HG03039 (cell line): Measurements from ENCODE around the gene CPLX1.
"Not testable (repeated sequence)": the region's sequence is repeated elsewhere in the genome, so short reads cannot be mapped to it uniquely, and the experiment has no call there.

Experiments used
- ATAC-seq: cut with Tn5 transposase; IDR thresholded peaks from one replicate; pipeline ENCODE4 v1.9.1; 2021; ENCODE audit warnings: mild to moderate bottlenecking, moderate library complexity; ENCODE audit not compliant: unreplicated experiment

CPLX1 gene

GRCh38 chr4:780716-781492 is 45.0 kb downstream of the CPLX1 start:
- peak; percentile 4 for ATAC-seq

GRCh38 chr4:780255-780654 is 45.7 kb downstream of the CPLX1 start:
- not testable (repeated sequence) for ATAC-seq

- ATAC-seq: no peak
Measured at GRCh38 chr4:779555-779954, 46.4 kb downstream of the CPLX1 start.

- ATAC-seq: no peak
Measured at GRCh38 chr4:777520-778262, 48.2 kb downstream of the CPLX1 start.

GRCh38 chr4:776743-777441 is 49.0 kb downstream of the CPLX1 start:
- ATAC-seq: no peak

GRCh38 chr4:775485-775884 is 50.4 kb downstream of the CPLX1 start:
- ATAC-seq: not testable (repeated sequence)

- not testable (repeated sequence) for ATAC-seq
Measured at GRCh38 chr4:774419-775092, 51.4 kb downstream of the CPLX1 start.

- ATAC-seq: no peak
Measured at GRCh38 chr4:773214-773613, 52.7 kb downstream of the CPLX1 start.

- ATAC-seq: no peak
Measured at GRCh38 chr4:772776-773175, 53.2 kb downstream of the CPLX1 start.

GRCh38 chr4:772118-772517 is 53.8 kb downstream of the CPLX1 start:
- no peak for ATAC-seq

GRCh38 chr4:771464-771863 is 54.5 kb downstream of the CPLX1 start:
- no peak for ATAC-seq

GRCh38 chr4:770022-770421 is 55.9 kb downstream of the CPLX1 start:
- no peak for ATAC-seq

- no peak for ATAC-seq
Measured at GRCh38 chr4:769511-769910, 56.4 kb downstream of the CPLX1 start.

- ATAC-seq: no peak
Measured at GRCh38 chr4:768995-769394, 56.9 kb downstream of the CPLX1 start.

- ATAC-seq: no peak
Measured at GRCh38 chr4:768076-768475, 57.9 kb downstream of the CPLX1 start.

GRCh38 chr4:766559-767283 is 59.2 kb downstream of the CPLX1 start:
- no peak for ATAC-seq

GRCh38 chr4:766152-766515 is 59.8 kb downstream of the CPLX1 start:
- no peak for ATAC-seq

- no peak for ATAC-seq
Measured at GRCh38 chr4:764405-765169, 61.3 kb downstream of the CPLX1 start.

GRCh38 chr4:763922-764321 is 62.0 kb downstream of the CPLX1 start:
- no peak for ATAC-seq
